ENCODE results near the gene ZNF175. TPM values are rescaled to one million over a fixed set of nuclear protein-coding genes. Genes with fewer than 3 reads are reported as not detected.

Gene ZNF175
- total and polyA plus RNA-seq, 10 of the 15 experiments (the other 5 are each of a cell fraction or from before 2014, with no cell fraction given) = 1.5 to 12.0 (median 4.1) TPM

DNA sequence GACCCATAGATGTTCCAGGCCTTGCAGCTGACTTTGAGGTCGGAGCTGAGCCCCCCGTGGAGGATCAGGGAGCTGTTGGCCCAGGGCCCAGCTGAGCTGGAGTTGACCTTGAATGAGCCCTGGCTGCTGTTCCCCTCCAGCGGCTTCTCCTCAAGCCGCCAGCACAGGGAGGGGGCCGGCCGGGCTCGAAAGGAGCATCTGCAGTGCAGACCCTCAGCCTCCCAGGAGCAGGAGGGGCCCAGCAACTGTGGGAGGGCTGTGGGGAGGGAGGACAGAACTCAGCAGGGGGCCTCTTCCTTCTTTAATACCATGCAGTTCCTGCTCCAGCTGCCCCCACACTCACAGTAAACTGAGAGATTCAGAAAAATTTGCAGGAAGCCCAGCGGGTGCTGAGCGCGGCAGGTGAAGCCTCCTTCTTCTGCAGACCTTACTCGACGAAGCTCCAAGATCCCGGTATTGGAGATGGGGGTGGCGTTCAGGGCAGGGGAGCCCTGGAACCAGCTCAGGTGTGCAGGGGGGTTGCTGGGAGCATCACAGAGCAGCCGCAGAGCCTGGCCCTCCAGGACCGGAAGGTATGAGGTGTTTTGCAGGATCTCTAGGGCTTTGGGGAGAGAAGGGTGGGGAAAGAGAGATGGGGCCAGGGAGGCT, 56.5 kb downstream of the ZNF175 start (continued):
- TF ChIP-seq, protein P1, sequence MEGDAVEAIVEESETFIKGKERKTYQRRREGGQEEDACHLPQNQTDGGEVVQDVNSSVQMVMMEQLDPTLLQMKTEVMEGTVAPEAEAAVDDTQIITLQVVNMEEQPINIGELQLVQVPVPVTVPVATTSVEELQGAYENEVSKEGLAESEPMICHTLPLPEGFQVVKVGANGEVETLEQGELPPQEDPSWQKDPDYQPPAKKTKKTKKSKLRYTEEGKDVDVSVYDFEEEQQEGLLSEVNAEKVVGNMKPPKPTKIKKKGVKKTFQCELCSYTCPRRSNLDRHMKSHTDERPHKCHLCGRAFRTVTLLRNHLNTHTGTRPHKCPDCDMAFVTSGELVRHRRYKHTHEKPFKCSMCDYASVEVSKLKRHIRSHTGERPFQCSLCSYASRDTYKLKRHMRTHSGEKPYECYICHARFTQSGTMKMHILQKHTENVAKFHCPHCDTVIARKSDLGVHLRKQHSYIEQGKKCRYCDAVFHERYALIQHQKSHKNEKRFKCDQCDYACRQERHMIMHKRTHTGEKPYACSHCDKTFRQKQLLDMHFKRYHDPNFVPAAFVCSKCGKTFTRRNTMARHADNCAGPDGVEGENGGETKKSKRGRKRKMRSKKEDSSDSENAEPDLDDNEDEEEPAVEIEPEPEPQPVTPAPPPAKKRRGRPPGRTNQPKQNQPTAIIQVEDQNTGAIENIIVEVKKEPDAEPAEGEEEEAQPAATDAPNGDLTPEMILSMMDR (IDR thresholded peaks at IDR 0.05 in 2 of 3, conservative IDR thresholded peaks at IDR 0.05 in 1 of 3; ENCODE audit: control insufficient read depth in 2 of 3, extremely low read depth in 1 of 3, insufficient read depth in 1 of 3, low read depth in 3 of 3, low read length in 3 of 3) = no peak

DNA sequence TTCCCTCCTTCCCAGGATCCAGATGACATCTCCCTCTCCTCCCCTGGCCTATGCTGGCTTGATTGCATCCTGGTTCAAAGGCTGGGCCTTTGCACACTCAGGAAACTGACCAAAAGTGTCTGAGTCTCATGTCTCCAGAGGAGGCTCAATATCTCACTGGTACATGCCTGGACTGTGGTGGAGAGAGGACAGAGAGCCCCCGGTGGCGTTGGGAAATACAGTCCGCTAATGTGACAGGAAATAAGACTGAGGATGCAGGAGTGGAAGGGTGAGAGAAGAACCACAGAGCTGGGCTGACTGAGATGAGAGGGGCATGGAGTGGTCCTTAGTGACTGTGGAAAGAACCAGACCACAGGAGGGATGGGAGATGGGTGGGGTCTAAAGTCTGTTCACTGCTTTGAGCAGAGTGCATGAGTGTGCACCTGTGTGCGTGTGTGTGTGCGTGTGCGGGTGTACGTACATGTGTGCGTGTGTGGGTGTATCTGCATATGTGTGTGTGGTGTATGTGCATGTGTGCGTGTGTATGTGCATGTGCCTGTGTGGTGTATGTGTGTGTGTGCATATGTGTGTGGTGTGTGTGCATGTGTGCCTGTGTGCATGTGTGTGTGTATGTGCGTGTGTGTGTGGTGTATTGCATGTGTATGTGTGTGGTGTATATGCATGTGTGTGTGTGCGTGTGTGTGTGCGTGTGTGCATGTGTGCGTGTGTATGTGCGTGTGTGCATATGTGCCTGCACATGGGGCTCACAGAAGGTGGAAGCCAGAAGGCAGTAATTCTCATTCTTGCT, 57.3 kb downstream of the ZNF175 start:
- intact Hi-C loops (cut with micrococcal nuclease; ENCODE audit: unreplicated experiment) = loop anchor here (1.0 kb wide), 1 partner anchor 19 kb away; no protein-coding TSS in a partner anchor
- Histone ChIP-seq H3K27me3 (replicated peaks in 1 of 2; ENCODE audit: control insufficient read depth in 2 of 2, insufficient read depth in 2 of 2, low read length in 1 of 2) (no peaks in the 10 kb centered on the region), H3K4me3 (no peak overlapping the region), H2AFZ (ENCODE audit: control insufficient read depth, low read depth, low read length) (no peak overlapping the region), H4K20me1 (ENCODE audit: control insufficient read depth, insufficient read depth) (no peaks in the 10 kb centered on the region), H3K4me1 (ENCODE audit: control insufficient read depth, insufficient read depth, low read length) (no peaks in the 10 kb centered on the region; the same call in 1 of the 2 replicates), H3K36me3 (ENCODE audit: control insufficient read depth in 2 of 2, insufficient read depth in 2 of 2, low read length in 1 of 2) (no peaks in the 10 kb centered on the region), H3K79me2 (ENCODE audit: control insufficient read depth, insufficient read depth, low read length) (no peaks in the 10 kb centered on the region), H3K9me3 (replicated peaks; ENCODE audit: control insufficient read depth, insufficient read depth, low read length) (no peaks in the 10 kb centered on the region; the same call in 2 of the 3 replicates), H3K4me2 (ENCODE audit: control insufficient read depth, insufficient read depth) (no peak overlapping the region), H3K27ac (ENCODE audit: control insufficient read depth, insufficient read depth) (no peak overlapping the region), H3K9ac (ENCODE audit: control insufficient read depth, insufficient read depth, low read length) (no peak overlapping the region)
- TF ChIP-seq, protein P2, sequence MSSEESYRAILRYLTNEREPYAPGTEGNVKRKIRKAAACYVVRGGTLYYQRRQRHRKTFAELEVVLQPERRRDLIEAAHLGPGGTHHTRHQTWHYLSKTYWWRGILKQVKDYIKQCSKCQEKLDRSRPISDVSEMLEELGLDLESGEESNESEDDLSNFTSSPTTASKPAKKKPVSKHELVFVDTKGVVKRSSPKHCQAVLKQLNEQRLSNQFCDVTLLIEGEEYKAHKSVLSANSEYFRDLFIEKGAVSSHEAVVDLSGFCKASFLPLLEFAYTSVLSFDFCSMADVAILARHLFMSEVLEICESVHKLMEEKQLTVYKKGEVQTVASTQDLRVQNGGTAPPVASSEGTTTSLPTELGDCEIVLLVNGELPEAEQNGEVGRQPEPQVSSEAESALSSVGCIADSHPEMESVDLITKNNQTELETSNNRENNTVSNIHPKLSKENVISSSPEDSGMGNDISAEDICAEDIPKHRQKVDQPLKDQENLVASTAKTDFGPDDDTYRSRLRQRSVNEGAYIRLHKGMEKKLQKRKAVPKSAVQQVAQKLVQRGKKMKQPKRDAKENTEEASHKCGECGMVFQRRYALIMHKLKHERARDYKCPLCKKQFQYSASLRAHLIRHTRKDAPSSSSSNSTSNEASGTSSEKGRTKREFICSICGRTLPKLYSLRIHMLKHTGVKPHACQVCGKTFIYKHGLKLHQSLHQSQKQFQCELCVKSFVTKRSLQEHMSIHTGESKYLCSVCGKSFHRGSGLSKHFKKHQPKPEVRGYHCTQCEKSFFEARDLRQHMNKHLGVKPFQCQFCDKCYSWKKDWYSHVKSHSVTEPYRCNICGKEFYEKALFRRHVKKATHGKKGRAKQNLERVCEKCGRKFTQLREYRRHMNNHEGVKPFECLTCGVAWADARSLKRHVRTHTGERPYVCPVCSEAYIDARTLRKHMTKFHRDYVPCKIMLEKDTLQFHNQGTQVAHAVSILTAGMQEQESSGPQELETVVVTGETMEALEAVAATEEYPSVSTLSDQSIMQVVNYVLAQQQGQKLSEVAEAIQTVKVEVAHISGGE (CRISPR knock-in tag; IDR thresholded peaks at IDR 0.05) = peak; percentile 5; the same call in 1 of the 2 replicates
- TF ChIP-seq, protein P3, sequence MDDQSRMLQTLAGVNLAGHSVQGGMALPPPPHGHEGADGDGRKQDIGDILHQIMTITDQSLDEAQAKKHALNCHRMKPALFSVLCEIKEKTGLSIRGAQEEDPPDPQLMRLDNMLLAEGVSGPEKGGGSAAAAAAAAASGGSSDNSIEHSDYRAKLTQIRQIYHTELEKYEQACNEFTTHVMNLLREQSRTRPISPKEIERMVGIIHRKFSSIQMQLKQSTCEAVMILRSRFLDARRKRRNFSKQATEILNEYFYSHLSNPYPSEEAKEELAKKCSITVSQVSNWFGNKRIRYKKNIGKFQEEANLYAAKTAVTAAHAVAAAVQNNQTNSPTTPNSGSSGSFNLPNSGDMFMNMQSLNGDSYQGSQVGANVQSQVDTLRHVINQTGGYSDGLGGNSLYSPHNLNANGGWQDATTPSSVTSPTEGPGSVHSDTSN (IDR thresholded peaks at IDR 0.05; ENCODE audit: insufficient replicate concordance, low read depth, low read length) = peak; percentile 10
- TF ChIP-seq, protein P4, sequence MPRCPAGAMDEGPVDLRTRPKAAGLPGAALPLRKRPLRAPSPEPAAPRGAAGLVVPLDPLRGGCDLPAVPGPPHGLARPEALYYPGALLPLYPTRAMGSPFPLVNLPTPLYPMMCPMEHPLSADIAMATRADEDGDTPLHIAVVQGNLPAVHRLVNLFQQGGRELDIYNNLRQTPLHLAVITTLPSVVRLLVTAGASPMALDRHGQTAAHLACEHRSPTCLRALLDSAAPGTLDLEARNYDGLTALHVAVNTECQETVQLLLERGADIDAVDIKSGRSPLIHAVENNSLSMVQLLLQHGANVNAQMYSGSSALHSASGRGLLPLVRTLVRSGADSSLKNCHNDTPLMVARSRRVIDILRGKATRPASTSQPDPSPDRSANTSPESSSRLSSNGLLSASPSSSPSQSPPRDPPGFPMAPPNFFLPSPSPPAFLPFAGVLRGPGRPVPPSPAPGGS (IDR thresholded peaks at IDR 0.05; ENCODE audit: borderline replicate concordance, insufficient read depth, low read depth, low read length, poor library complexity, severe bottlenecking) = peak; percentile 84
- TF ChIP-seq, protein P5, sequence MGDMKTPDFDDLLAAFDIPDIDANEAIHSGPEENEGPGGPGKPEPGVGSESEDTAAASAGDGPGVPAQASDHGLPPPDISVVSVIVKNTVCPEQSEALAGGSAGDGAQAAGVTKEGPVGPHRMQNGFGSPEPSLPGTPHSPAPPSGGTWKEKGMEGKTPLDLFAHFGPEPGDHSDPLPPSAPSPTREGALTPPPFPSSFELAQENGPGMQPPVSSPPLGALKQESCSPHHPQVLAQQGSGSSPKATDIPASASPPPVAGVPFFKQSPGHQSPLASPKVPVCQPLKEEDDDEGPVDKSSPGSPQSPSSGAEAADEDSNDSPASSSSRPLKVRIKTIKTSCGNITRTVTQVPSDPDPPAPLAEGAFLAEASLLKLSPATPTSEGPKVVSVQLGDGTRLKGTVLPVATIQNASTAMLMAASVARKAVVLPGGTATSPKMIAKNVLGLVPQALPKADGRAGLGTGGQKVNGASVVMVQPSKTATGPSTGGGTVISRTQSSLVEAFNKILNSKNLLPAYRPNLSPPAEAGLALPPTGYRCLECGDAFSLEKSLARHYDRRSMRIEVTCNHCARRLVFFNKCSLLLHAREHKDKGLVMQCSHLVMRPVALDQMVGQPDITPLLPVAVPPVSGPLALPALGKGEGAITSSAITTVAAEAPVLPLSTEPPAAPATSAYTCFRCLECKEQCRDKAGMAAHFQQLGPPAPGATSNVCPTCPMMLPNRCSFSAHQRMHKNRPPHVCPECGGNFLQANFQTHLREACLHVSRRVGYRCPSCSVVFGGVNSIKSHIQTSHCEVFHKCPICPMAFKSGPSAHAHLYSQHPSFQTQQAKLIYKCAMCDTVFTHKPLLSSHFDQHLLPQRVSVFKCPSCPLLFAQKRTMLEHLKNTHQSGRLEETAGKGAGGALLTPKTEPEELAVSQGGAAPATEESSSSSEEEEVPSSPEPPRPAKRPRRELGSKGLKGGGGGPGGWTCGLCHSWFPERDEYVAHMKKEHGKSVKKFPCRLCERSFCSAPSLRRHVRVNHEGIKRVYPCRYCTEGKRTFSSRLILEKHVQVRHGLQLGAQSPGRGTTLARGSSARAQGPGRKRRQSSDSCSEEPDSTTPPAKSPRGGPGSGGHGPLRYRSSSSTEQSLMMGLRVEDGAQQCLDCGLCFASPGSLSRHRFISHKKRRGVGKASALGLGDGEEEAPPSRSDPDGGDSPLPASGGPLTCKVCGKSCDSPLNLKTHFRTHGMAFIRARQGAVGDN (IDR thresholded peaks at IDR 0.05) = no peak
- WGBS (ENCODE audit: insufficient coverage, insufficient replicate concordance, low lambda C conversion rate, missing lambda C conversion rate) = 79% methylated on average over 14 of the region's 14 CpGs
- no peak for FAIRE-seq
- RAD21 ChIA-PET (ENCODE audit: unreplicated experiment) = no interaction called here
- POLR2A ChIA-PET = no interaction called here
- SMC1A ChIA-PET (ENCODE audit: uncharacterized antibody, unreplicated experiment) = no interaction called here
- ATAC-seq = no peak
- in situ Hi-C loops (cut with MboI) = no loop called here
- BruUV-seq (replicated peaks) = no TSS peak
- CTCF ChIA-PET = no interaction called here
- DNase-seq (ENCODE audit: low read depth, low spot score) = no peak
